Measurements from ENCODE around the gene NOL9. TPM values are rescaled to one million over a fixed set of nuclear protein-coding genes. Genes with fewer than 3 reads are reported as not detected.

NOL9 gene
- total RNA-seq, 4 donors from 2014 or later, result 14.3 to 24.3 (median 15.3) TPM

DNA sequence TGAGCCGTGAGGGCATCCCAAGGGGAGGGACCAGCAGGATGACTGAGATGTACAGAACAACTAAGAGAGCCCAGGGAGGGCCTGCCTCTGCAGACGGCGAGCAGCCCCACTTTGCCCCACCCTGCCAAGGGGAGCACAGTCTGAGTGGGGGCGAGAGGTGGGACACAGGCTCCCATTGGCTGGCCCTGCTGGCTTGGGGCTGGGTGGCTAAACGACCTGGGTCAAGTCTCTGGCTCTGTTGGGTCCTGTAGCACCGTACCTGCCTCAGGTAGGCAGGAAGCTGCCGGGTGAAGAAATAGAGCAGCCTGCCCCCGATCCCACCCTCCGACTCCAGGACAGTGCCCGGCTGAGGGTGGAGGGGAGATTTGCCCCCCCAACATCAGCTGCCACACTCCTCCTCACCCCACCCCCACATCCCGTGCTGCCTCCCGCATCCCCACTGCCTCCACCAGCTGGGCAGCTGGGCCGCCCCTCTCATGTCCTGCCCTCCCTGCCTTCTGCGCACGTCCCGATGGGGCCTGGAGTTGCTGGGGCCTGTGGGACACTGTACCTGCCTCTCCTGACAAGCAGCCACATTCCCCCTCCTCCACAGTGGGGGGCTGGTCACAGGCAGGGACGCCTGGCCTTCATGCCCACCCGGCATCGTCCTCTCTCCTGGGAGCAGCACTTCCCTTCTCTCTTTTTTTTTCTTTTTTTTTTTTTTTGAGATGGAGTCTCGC is 50.3 kb downstream of the NOL9 start:
- TF ChIP-seq, protein P1, sequence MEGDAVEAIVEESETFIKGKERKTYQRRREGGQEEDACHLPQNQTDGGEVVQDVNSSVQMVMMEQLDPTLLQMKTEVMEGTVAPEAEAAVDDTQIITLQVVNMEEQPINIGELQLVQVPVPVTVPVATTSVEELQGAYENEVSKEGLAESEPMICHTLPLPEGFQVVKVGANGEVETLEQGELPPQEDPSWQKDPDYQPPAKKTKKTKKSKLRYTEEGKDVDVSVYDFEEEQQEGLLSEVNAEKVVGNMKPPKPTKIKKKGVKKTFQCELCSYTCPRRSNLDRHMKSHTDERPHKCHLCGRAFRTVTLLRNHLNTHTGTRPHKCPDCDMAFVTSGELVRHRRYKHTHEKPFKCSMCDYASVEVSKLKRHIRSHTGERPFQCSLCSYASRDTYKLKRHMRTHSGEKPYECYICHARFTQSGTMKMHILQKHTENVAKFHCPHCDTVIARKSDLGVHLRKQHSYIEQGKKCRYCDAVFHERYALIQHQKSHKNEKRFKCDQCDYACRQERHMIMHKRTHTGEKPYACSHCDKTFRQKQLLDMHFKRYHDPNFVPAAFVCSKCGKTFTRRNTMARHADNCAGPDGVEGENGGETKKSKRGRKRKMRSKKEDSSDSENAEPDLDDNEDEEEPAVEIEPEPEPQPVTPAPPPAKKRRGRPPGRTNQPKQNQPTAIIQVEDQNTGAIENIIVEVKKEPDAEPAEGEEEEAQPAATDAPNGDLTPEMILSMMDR (IDR thresholded peaks at IDR 0.05; ENCODE audit: low read depth), result no peak

DNA sequence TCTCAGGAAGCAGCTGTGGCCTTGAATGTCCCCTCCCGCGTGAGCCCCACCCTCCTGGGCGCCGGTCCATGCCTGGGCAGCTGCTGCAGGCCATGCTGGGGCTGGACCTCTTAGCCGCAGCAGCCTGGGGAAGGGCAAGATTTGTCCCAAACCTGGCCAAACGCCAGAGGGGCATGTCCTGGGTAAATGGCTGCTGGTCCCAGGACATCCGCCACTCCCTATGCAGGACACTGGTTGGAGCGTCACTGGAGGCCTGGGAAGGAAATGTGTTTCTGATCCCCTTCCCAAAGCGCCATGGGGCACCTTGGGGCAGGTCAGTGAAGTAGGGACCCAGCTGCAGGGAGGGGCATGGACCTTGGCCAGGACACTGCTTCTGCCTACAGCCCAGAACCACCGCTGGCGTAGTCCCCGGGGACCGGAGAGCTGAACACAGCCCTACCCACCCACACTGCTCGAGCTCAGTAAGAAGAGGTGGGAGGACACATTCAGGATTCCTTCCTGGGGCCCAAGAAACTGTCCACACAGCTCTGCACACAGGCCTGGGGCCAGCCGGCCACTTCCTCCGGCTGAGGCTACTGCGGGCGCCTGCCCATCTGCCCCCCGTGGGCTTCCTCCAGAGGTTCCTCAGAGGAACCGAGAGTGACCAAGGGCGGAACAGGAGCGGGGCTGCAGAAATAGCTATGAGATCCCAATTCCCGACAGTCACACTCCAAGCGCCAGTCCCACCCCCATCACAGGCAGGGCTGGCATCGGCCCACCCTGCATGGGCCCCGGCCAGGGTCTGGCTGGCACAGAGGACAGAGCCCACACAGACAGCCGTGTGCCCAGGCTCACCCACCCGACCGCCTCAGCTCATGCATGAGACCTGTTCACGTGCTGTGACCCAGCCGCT is 52.1 kb downstream of the NOL9 start:
- TF ChIP-seq, protein P1 (IDR thresholded peaks at IDR 0.05; ENCODE audit: low read depth), result no peak

DNA sequence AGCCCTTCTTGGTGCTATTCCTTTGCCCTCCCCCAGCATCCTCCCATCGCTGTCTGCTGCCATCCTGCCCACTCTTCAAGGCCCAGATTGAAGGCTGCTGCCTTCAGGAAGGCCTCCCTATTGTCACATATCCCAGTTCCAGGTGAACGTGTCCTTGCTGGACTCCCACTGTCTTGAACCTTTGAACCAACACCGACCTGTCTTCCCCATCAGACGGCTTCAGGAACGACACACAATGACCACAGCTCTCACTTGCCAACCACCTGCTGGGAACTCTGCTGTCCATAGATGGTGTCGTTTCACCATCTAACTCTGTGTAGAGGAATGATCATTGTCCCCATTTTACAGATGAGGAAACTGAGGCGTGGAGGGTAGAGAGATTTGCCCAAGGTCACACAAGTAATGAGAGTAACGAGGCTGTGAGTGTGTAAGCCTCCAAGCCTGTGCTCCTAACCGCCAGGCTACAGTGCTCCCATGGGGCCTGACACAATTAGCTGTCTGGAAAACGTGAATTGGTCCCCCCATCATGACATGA is 53.0 kb downstream of the NOL9 start:
- TF ChIP-seq, protein P1 (IDR thresholded peaks at IDR 0.05; ENCODE audit: low read depth), result no peak

DNA sequence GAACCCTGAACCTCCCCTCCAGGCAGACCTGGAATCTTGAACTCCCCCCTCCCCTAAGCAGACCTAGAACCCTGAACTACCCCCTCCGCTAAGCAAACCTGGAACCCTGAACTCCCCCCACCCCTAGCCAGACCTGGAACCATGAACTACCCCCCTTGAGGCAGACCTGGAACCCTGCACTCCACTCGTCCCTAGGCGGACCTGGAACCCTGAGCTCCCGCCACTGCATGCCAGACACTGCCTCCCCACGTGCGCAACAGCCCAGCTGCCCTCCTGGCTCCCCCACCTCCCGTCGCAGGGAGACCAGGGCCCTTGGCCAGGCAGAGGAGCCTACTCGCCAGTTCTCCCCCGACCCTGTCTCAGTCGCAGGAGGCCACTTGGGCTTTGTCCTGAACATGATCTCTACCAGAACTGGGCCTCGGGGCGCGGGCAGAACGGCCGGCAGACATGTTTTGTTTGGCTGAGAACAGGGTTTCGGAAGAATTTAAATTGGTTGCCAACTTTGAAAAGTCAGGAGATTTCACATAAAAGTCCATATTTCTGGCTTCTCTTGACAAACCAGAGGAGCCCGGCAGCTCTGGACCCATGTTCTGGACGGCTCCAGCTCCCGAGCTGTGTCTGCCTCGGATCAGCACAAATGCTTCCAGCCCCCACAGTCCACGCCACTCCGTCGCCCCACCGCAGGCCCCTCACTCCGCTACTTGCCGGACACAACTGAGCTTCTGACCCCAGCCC is 53.6 kb downstream of the NOL9 start:
- TF ChIP-seq, protein P1 (IDR thresholded peaks at IDR 0.05; ENCODE audit: low read depth), result no peak

DNA sequence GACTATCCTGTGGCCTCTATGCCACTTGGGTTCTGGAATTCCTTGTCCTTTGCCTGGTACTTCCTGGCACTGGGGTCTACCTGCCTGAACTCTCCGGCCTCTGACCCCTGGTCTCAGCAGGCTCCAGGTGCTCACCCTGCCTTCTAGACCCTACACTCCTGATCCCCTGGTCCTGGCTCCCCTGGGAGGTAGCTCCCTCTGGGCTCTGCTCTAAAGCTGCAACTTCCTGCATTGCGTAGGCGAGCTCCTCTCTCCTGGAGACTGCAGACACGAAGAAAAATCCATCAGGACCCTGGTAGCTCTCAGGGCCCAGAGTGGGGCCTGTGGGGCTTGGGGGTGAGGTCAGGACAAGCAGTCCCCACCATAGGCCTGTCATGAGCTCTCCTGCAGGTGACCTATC is 55.0 kb downstream of the NOL9 start:
- TF ChIP-seq, protein P1 (IDR thresholded peaks at IDR 0.05; ENCODE audit: low read depth), result no peak

DNA sequence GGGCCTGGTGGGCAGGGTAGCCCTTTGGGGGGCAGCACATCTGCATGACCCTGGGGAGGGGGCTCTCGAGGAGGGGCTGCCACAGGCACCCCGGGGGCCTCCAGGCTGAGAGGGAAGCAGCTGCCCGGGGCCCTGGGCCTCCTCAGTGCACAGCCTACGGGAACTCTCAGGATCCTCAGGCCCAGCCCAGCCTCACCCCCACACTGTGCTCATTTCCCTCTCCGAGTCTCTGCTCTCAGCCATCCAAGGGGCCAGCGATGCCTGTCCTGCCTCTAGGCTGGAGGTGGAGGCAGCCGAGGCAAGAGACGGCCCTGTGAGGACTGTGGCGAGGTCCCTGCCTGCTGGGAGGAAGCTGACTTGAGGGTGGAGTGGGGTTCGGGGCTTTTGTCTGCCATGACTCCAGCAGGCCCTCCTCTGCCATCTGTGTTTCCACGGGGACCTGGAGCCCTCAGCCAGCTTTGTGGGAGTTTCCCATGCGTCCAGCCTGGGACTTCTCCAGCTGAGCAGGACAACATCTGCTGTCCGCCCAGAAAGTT is 55.7 kb downstream of the NOL9 start:
- TF ChIP-seq, protein P1 (IDR thresholded peaks at IDR 0.05; ENCODE audit: low read depth), result no peak

Measured in subcutaneous adipose tissue (tissue), 4 donors.